ENCODE data around the gene TDRD3. TPM values are rescaled to one million over a fixed set of nuclear protein-coding genes. Genes with fewer than 3 reads are reported as not detected.

The TDRD3 gene
- total and polyA plus RNA-seq, 2 experiments from 2014 or later = 13.1 to 13.3 TPM

GRCh38 chr13:60491531-60491930 lies 94.5 kb downstream of the TDRD3 start:
- H3K4me3 Mint-ChIP-seq = no peak overlapping the region
- H3K27ac ChIP-seq (ENCODE audit: low read depth) = no peak overlapping the region
- ATAC-seq = no peak
- H2AFZ ChIP-seq = no peak overlapping the region
- no peak for DNase-seq (ENCODE audit: low spot score)
- H3F3A ChIP-seq (replicated peaks; ENCODE audit: low read depth) = no peaks in the 10 kb centered on the region
- TF ChIP-seq ZNF331 (CRISPR knock-in tag; IDR thresholded peaks at IDR 0.05; ENCODE audit: low read depth) (no peak), ETS1 (IDR thresholded peaks at IDR 0.05) (no peak), ZNF114 (CRISPR knock-in tag; IDR thresholded peaks at IDR 0.05) (no peak), POLR2AphosphoS5 (IDR thresholded peaks at IDR 0.05; ENCODE audit: low read depth) (no peak), NANOG (IDR thresholded peaks at IDR 0.05; ENCODE audit: borderline replicate concordance) (no peak), EZH2phosphoT487 (IDR thresholded peaks at IDR 0.05; ENCODE audit: unreplicated experiment) (no peak), STAT1 (IDR thresholded peaks at IDR 0.05; ENCODE audit: unreplicated experiment) (no peak), EZH2 (IDR thresholded peaks at IDR 0.05; ENCODE audit: low read depth, unreplicated experiment) (no peak), CREB1 (CRISPR knock-in tag; IDR thresholded peaks at IDR 0.05; ENCODE audit: low read depth) (no peak), JUNB (IDR thresholded peaks at IDR 0.05; ENCODE audit: unreplicated experiment) (no peak)
- TF ChIP-seq, protein P1, sequence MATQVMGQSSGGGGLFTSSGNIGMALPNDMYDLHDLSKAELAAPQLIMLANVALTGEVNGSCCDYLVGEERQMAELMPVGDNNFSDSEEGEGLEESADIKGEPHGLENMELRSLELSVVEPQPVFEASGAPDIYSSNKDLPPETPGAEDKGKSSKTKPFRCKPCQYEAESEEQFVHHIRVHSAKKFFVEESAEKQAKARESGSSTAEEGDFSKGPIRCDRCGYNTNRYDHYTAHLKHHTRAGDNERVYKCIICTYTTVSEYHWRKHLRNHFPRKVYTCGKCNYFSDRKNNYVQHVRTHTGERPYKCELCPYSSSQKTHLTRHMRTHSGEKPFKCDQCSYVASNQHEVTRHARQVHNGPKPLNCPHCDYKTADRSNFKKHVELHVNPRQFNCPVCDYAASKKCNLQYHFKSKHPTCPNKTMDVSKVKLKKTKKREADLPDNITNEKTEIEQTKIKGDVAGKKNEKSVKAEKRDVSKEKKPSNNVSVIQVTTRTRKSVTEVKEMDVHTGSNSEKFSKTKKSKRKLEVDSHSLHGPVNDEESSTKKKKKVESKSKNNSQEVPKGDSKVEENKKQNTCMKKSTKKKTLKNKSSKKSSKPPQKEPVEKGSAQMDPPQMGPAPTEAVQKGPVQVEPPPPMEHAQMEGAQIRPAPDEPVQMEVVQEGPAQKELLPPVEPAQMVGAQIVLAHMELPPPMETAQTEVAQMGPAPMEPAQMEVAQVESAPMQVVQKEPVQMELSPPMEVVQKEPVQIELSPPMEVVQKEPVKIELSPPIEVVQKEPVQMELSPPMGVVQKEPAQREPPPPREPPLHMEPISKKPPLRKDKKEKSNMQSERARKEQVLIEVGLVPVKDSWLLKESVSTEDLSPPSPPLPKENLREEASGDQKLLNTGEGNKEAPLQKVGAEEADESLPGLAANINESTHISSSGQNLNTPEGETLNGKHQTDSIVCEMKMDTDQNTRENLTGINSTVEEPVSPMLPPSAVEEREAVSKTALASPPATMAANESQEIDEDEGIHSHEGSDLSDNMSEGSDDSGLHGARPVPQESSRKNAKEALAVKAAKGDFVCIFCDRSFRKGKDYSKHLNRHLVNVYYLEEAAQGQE (IDR thresholded peaks at IDR 0.05; ENCODE audit: unreplicated experiment) = no peak
- TF ChIP-seq, protein P2, sequence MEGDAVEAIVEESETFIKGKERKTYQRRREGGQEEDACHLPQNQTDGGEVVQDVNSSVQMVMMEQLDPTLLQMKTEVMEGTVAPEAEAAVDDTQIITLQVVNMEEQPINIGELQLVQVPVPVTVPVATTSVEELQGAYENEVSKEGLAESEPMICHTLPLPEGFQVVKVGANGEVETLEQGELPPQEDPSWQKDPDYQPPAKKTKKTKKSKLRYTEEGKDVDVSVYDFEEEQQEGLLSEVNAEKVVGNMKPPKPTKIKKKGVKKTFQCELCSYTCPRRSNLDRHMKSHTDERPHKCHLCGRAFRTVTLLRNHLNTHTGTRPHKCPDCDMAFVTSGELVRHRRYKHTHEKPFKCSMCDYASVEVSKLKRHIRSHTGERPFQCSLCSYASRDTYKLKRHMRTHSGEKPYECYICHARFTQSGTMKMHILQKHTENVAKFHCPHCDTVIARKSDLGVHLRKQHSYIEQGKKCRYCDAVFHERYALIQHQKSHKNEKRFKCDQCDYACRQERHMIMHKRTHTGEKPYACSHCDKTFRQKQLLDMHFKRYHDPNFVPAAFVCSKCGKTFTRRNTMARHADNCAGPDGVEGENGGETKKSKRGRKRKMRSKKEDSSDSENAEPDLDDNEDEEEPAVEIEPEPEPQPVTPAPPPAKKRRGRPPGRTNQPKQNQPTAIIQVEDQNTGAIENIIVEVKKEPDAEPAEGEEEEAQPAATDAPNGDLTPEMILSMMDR (conservative IDR thresholded peaks at IDR 0.05; ENCODE audit: low read depth in 2 of 2) = no peak
- TF ChIP-seq, protein P3, sequence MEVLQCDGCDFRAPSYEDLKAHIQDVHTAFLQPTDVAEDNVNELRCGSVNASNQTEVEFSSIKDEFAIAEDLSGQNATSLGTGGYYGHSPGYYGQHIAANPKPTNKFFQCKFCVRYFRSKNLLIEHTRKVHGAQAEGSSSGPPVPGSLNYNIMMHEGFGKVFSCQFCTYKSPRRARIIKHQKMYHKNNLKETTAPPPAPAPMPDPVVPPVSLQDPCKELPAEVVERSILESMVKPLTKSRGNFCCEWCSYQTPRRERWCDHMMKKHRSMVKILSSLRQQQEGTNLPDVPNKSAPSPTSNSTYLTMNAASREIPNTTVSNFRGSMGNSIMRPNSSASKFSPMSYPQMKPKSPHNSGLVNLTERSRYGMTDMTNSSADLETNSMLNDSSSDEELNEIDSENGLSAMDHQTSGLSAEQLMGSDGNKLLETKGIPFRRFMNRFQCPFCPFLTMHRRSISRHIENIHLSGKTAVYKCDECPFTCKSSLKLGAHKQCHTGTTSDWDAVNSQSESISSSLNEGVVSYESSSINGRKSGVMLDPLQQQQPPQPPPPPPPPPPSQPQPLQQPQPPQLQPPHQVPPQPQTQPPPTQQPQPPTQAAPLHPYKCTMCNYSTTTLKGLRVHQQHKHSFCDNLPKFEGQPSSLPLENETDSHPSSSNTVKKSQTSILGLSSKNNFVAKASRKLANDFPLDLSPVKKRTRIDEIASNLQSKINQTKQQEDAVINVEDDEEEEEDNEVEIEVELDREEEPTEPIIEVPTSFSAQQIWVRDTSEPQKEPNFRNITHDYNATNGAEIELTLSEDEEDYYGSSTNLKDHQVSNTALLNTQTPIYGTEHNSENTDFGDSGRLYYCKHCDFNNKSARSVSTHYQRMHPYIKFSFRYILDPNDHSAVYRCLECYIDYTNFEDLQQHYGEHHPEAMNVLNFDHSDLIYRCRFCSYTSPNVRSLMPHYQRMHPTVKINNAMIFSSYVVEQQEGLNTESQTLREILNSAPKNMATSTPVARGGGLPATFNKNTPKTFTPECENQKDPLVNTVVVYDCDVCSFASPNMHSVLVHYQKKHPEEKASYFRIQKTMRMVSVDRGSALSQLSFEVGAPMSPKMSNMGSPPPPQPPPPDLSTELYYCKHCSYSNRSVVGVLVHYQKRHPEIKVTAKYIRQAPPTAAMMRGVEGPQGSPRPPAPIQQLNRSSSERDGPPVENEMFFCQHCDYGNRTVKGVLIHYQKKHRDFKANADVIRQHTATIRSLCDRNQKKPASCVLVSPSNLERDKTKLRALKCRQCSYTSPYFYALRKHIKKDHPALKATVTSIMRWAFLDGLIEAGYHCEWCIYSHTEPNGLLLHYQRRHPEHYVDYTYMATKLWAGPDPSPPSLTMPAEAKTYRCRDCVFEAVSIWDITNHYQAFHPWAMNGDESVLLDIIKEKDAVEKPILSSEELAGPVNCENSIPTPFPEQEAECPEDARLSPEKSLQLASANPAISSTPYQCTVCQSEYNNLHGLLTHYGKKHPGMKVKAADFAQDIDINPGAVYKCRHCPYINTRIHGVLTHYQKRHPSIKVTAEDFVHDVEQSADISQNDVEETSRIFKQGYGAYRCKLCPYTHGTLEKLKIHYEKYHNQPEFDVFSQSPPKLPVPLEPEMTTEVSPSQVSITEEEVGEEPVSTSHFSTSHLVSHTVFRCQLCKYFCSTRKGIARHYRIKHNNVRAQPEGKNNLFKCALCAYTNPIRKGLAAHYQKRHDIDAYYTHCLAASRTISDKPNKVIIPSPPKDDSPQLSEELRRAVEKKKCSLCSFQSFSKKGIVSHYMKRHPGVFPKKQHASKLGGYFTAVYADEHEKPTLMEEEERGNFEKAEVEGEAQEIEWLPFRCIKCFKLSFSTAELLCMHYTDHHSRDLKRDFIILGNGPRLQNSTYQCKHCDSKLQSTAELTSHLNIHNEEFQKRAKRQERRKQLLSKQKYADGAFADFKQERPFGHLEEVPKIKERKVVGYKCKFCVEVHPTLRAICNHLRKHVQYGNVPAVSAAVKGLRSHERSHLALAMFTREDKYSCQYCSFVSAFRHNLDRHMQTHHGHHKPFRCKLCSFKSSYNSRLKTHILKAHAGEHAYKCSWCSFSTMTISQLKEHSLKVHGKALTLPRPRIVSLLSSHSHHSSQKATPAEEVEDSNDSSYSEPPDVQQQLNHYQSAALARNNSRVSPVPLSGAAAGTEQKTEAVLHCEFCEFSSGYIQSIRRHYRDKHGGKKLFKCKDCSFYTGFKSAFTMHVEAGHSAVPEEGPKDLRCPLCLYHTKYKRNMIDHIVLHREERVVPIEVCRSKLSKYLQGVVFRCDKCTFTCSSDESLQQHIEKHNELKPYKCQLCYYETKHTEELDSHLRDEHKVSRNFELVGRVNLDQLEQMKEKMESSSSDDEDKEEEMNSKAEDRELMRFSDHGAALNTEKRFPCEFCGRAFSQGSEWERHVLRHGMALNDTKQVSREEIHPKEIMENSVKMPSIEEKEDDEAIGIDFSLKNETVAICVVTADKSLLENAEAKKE (CRISPR knock-in tag; IDR thresholded peaks at IDR 0.05) = no peak
- H3K4me3 ChIP-seq = no peak overlapping the region
- H3K4me1 Mint-ChIP-seq = peaks cover 11% of the 10 kb centered on the region; the same call in 2 of the 3 replicates
- peaks cover 26% of the 10 kb centered on the region for H3K9me3 Mint-ChIP-seq
- no peaks in the 10 kb centered on the region for H3K27me3 ChIP-seq (ENCODE audit: insufficient read depth)
- no peak overlapping the region for H3K4me2 ChIP-seq
- peaks cover 18% of the 10 kb centered on the region for H3K4me1 ChIP-seq (ENCODE audit: insufficient read depth)
- H3K9me2 ChIP-seq (ENCODE audit: insufficient read depth) = peaks cover 2% of the 10 kb centered on the region; the same call in 1 of the 2 replicates
- H4K20me1 ChIP-seq (replicated peaks; ENCODE audit: insufficient read depth) = no peaks in the 10 kb centered on the region
- H3K36me3 Mint-ChIP-seq (ENCODE audit: low read depth) = peaks cover 56% of the 10 kb centered on the region
- H3K79me2 ChIP-seq (replicated peaks; ENCODE audit: insufficient read depth) = no peaks in the 10 kb centered on the region
- H3K27me3 Mint-ChIP-seq (ENCODE audit: insufficient read depth, low read depth, poor library complexity) = no peaks in the 10 kb centered on the region
- no peaks in the 10 kb centered on the region for H3K36me3 ChIP-seq (ENCODE audit: insufficient read depth)
- no peak overlapping the region for H3K27ac Mint-ChIP-seq

All from GM23338 (cell line).